HEK293 (cell line): ENCODE data around the gene SWI5.
A peak's percentile ranks its signal among the peaks of the same experiment; 100 is the strongest.

Experiments
- CTCF ChIP-seq: fragments of 450-650 bp; formaldehyde crosslinking; IDR thresholded peaks from 2 replicates; pipeline ENCODE4 v1.5.1; 2016; ENCODE audit warnings: missing biosample characterization, missing genetic modification characterization
- GFI1B ChIP-seq: fragments of 450-650 bp; formaldehyde crosslinking; IDR thresholded peaks from 2 replicates; pipeline ENCODE4 v1.5.1; 2016; ENCODE audit warnings: missing biosample characterization, missing genetic modification characterization
- INSM2 ChIP-seq: fragments of 450-650 bp; formaldehyde crosslinking; IDR thresholded peaks from 2 replicates; pipeline ENCODE4 v1.5.1; 2016; ENCODE audit warnings: missing biosample characterization, missing genetic modification characterization
- MYNN ChIP-seq: fragments of 450-650 bp; formaldehyde crosslinking; IDR thresholded peaks from 2 replicates; pipeline ENCODE4 v1.5.1; 2016; ENCODE audit warnings: missing biosample characterization, missing genetic modification characterization, borderline replicate concordance
- PRDM1 ChIP-seq: fragments of 450-650 bp; formaldehyde crosslinking; IDR thresholded peaks from 2 replicates; pipeline ENCODE4; 2016; ENCODE audit warnings: missing biosample characterization, missing genetic modification characterization
- PRDM6 ChIP-seq: fragments of 450-650 bp; formaldehyde crosslinking; IDR thresholded peaks from 2 replicates; pipeline ENCODE4 v1.5.1; 2017; ENCODE audit warnings: missing biosample characterization, missing genetic modification characterization
- REST ChIP-seq: fragments of 450-650 bp; formaldehyde crosslinking; IDR thresholded peaks from 2 replicates; pipeline ENCODE4 v1.5.1; 2016; ENCODE audit warnings: missing biosample characterization, missing genetic modification characterization
- SP7 ChIP-seq: fragments of 450-650 bp; formaldehyde crosslinking; IDR thresholded peaks from 2 replicates; pipeline ENCODE4 v1.5.1; 2016; ENCODE audit warnings: missing biosample characterization, missing genetic modification characterization
- TCF7L2 ChIP-seq: IDR thresholded peaks from 2 replicates; pipeline ENCODE4 v1.6.1; 2011; ENCODE audit warnings: low read depth, mild to moderate bottlenecking, inconsistent platforms, low read length, moderate library complexity, borderline replicate concordance
- WT1 ChIP-seq: fragments of 450-650 bp; formaldehyde crosslinking; IDR thresholded peaks from 2 replicates; pipeline ENCODE4 v1.5.1; 2016; ENCODE audit warnings: missing biosample characterization, missing genetic modification characterization
- ZBTB21 ChIP-seq: fragments of 450-650 bp; formaldehyde crosslinking; IDR thresholded peaks from 2 replicates; pipeline ENCODE4 v1.5.1; 2017; ENCODE audit warnings: missing biosample characterization, missing genetic modification characterization
- ZBTB48 ChIP-seq: fragments of 450-650 bp; formaldehyde crosslinking; IDR thresholded peaks from 2 replicates; pipeline ENCODE4 v1.5.1; 2016; ENCODE audit warnings: missing biosample characterization, missing genetic modification characterization
- ZFP69B ChIP-seq: fragments of 450-650 bp; formaldehyde crosslinking; IDR thresholded peaks from 2 replicates; pipeline ENCODE4 v1.5.1; 2016; ENCODE audit warnings: missing biosample characterization, missing genetic modification characterization
- ZNF148 ChIP-seq: fragments of 450-650 bp; formaldehyde crosslinking; IDR thresholded peaks from 2 replicates; pipeline ENCODE4 v1.5.0; 2017; ENCODE audit warnings: missing biosample characterization, missing genetic modification characterization, borderline replicate concordance
- ZNF157 ChIP-seq: fragments of 450-650 bp; formaldehyde crosslinking; IDR thresholded peaks from 2 replicates; pipeline ENCODE4 v1.5.1; 2016; ENCODE audit warnings: missing biosample characterization, missing genetic modification characterization
- ZNF19 ChIP-seq: fragments of 450-650 bp; formaldehyde crosslinking; IDR thresholded peaks from 2 replicates; pipeline ENCODE4; 2016; ENCODE audit warnings: missing biosample characterization, missing genetic modification characterization, low read depth
- ZNF214 ChIP-seq: fragments of 450-650 bp; formaldehyde crosslinking; IDR thresholded peaks from 2 replicates; pipeline ENCODE4 v1.5.1; 2017; ENCODE audit warnings: missing biosample characterization, mild to moderate bottlenecking, missing genetic modification characterization, borderline replicate concordance
- ZNF302 ChIP-seq: fragments of 450-650 bp; formaldehyde crosslinking; IDR thresholded peaks from 2 replicates; pipeline ENCODE4 v1.5.1; 2016; ENCODE audit warnings: missing biosample characterization, missing genetic modification characterization, low read depth
- ZNF394 ChIP-seq: fragments of 450-650 bp; formaldehyde crosslinking; IDR thresholded peaks from 2 replicates; pipeline ENCODE4 v1.5.1; 2016; ENCODE audit warnings: missing biosample characterization, missing genetic modification characterization, mild to moderate bottlenecking, moderate library complexity, borderline replicate concordance
- ZNF501 ChIP-seq: fragments of 450-650 bp; formaldehyde crosslinking; IDR thresholded peaks from 2 replicates; pipeline ENCODE4 v1.5.1; 2016; ENCODE audit warnings: missing biosample characterization, missing genetic modification characterization
- ZNF514 ChIP-seq: fragments of 450-650 bp; formaldehyde crosslinking; IDR thresholded peaks from 2 replicates; pipeline ENCODE4 v1.5.1; 2016; ENCODE audit warnings: missing biosample characterization, missing genetic modification characterization
- ZNF600 ChIP-seq: fragments of 450-650 bp; formaldehyde crosslinking; IDR thresholded peaks from 2 replicates; pipeline ENCODE4 v1.5.1; 2016; ENCODE audit warnings: missing biosample characterization, missing genetic modification characterization
- ZNF660 ChIP-seq: fragments of 450-650 bp; IDR thresholded peaks from 2 replicates; pipeline ENCODE4 v1.5.1; 2018; ENCODE audit warnings: missing biosample characterization, mild to moderate bottlenecking, missing genetic modification characterization
- ZNF776 ChIP-seq: fragments of 450-650 bp; formaldehyde crosslinking; IDR thresholded peaks from 2 replicates; pipeline ENCODE4 v1.5.0; 2017; ENCODE audit warnings: missing biosample characterization, missing genetic modification characterization, borderline replicate concordance
- ZNF792 ChIP-seq: fragments of 450-650 bp; formaldehyde crosslinking; IDR thresholded peaks from 2 replicates; pipeline ENCODE4 v1.5.1; 2016; ENCODE audit warnings: missing biosample characterization, missing genetic modification characterization
- ZSCAN16 ChIP-seq: fragments of 450-650 bp; formaldehyde crosslinking; IDR thresholded peaks from 2 replicates; pipeline ENCODE4 v1.5.1; 2016; ENCODE audit warnings: missing biosample characterization, missing genetic modification characterization
- ZSCAN23 ChIP-seq: fragments of 450-650 bp; formaldehyde crosslinking; IDR thresholded peaks from 2 replicates; pipeline ENCODE4 v1.5.1; 2016; ENCODE audit warnings: missing biosample characterization, missing genetic modification characterization
- ZXDB ChIP-seq: fragments of 450-650 bp; formaldehyde crosslinking; IDR thresholded peaks from 2 replicates; pipeline ENCODE4 v1.5.1; 2016; ENCODE audit warnings: missing biosample characterization, missing genetic modification characterization

Gene SWI5

GRCh38 chr9:128322404-128323211, 46.5 kb downstream of the SWI5 start, which contains the start of the genes COQ4 and TRUB2 (continued):
- TF ChIP-seq CTCF (tag by site-specific recombination) (peak; percentile 53; the same call in 1 of the 2 replicates), ZNF302 (tag by site-specific recombination) (peak; percentile 19; the same call in 1 of the 2 replicates), ZNF501 (tag by site-specific recombination) (peak; percentile 98), ZNF19 (tag by site-specific recombination) (no peak), MYNN (tag by site-specific recombination) (peak; percentile 52; the same call in 1 of the 2 replicates), ZNF660 (tag by site-specific recombination) (peak; percentile 91), PRDM1 (tag by site-specific recombination) (peak; percentile 31; the same call in 1 of the 2 replicates), WT1 (tag by site-specific recombination) (0 out of 2 replicates have a peak, but pooled peaks have one; percentile 41), ZSCAN23 (tag by site-specific recombination) (peak; percentile 73; the same call in 1 of the 2 replicates), INSM2 (tag by site-specific recombination) (peak; percentile 43; the same call in 1 of the 2 replicates), SP7 (tag by site-specific recombination) (peak; percentile 90), ZNF792 (no peak), TCF7L2 (peak; percentile 71; the same call in 1 of the 2 replicates), ZNF394 (tag by site-specific recombination) (peak; percentile 75; the same call in 1 of the 2 replicates), ZNF157 (tag by site-specific recombination) (no peak), ZNF514 (tag by site-specific recombination) (no peak), GFI1B (tag by site-specific recombination) (peak; percentile 9; the same call in 1 of the 2 replicates), ZBTB21 (peak; percentile 73), ZBTB48 (tag by site-specific recombination) (0 out of 2 replicates have a peak, but pooled peaks have one; percentile 26), ZXDB (tag by site-specific recombination) (peak; percentile 100), PRDM6 (tag by site-specific recombination) (no peak), ZNF148 (tag by site-specific recombination) (peak; percentile 80; the same call in 1 of the 2 replicates), ZNF776 (tag by site-specific recombination) (no peak), ZNF600 (0 out of 2 replicates have a peak, but pooled peaks have one; percentile 57), REST (tag by site-specific recombination) (peak; percentile 48; the same call in 1 of the 2 replicates), ZNF214 (no peak), ZFP69B (tag by site-specific recombination) (peak; percentile 86), ZSCAN16 (tag by site-specific recombination) (peak; percentile 29; the same call in 1 of the 2 replicates)
